Measurements from ENCODE around the gene TXNDC2. TPM values are rescaled to one million over a fixed set of nuclear protein-coding genes. Genes with fewer than 3 reads are reported as not detected.
A peak's percentile ranks its signal among the peaks of the same experiment; 100 is the strongest.

TXNDC2 gene
- total RNA-seq, 2 experiments from 2014 or later = 0.30 TPM; not detected in 1

GRCh38 chr18:9913151-9913525 lies 27.4 kb downstream of the TXNDC2 start:
- Mint-ChIP-seq H3K36me3 (ENCODE audit: low read depth) (no peaks in the 10 kb centered on the region), H3K4me1 (peaks cover 28% of the 10 kb centered on the region), H3K27ac (peak overlapping the region; percentile 87), H3K9me3 (no peaks in the 10 kb centered on the region), H3K27me3 (peaks cover 19% of the 10 kb centered on the region), H3K4me3 (peak overlapping the region; percentile 81)
- ChIA-PET POLR2A (interaction anchor here (0.6 to 2.6 kb wide), 22 partner anchors 8 to 829 kb away, joined by 3 to 15 read pairs (median 4); partner anchors contain the start of genes ANKRD12, NAPG and TWSG1), CTCF (interaction anchor here (1.0 to 1.2 kb wide), 5 partner anchors 10 to 612 kb away, joined by 3 to 8 read pairs (median 4); no protein-coding TSS in a partner anchor)
- no peak for DNase-seq

DNA sequence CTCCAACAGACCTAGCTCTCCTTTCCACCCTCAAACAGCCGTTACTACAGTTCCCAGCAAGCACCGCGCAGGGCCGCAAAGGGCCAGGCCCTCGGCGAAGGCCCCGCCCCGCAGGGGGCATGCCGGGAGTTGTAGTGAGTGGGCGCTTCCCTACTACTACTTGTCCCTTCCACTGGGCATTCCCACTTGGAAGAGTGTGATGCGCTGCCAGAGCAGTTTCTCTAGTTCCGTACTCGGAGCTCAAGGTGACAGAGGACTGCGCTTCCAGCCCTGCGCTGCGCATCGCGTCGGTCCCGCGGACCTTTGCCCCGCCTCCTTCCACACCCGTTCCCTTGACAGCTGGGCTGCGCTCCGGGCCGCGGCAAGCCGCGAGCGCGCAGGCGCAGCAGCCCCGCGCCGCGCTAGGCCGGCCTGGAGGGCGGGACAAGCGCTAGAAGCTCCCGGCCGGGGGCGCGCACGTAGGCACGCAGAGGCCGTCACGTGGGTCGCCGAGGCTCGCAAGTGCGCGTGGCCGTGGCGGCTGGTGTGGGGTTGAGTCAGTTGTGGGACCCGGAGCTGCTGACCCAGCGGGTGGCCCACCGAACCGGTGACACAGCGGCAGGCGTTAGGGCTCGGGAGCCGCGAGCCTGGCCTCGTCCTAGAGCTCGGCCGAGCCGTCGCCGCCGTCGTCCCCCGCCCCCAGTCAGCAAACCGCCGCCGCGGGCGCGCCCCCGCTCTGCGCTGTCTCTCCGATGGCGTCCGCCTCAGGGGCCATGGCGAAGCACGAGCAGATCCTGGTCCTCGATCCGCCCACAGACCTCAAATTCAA lies 28.0 kb downstream of the TXNDC2 start, which contains the start of gene VAPA:
Gene VAPA, plus strand, starts transcription at position 491 of the 808 bp plus-strand sequence. Its CDS starts 241 bp downstream, at position 732.
- DNase-seq = peak; percentile 94
- peaks cover 16% of the 10 kb centered on the region for H3K27me3 Mint-ChIP-seq
- H3K27ac Mint-ChIP-seq = peak within 1 kb of the TSS; percentile 90
- peaks cover 28% of the 10 kb centered on the region for H3K4me1 Mint-ChIP-seq
- no peaks in the 10 kb centered on the region for H3K9me3 Mint-ChIP-seq
- peak within 1 kb of the TSS; percentile 81 for H3K4me3 Mint-ChIP-seq
- ChIA-PET CTCF (interaction anchor here (1.0 to 1.2 kb wide), 5 partner anchors 10 to 611 kb away, joined by 3 to 8 read pairs (median 4); no protein-coding TSS in a partner anchor), POLR2A (interaction anchor here (0.6 to 2.6 kb wide), 22 partner anchors 8 to 830 kb away, joined by 3 to 15 read pairs (median 4); partner anchors contain the start of genes ANKRD12, NAPG and TWSG1)
- H3K36me3 Mint-ChIP-seq (ENCODE audit: low read depth) = no peaks in the 10 kb centered on the region

DNA sequence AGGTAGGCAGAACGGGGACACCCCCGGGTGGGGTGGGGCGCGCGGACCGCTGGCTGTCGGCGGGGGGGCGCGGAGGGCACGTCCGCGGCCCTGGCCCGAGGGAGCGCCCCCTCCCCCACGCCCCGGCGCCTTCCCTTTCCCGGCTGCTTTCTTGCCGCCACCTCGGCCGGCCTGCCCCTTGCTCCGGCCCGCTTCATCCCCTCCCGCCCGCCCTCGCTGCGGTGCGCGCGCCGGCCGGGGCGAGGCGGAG lies 28.5 kb downstream of the TXNDC2 start:
- Mint-ChIP-seq H3K27ac (peak overlapping the region; percentile 87), H3K4me1 (peaks cover 28% of the 10 kb centered on the region), H3K4me3 (peak overlapping the region; percentile 81), H3K36me3 (ENCODE audit: low read depth) (no peaks in the 10 kb centered on the region), H3K27me3 (peaks cover 11% of the 10 kb centered on the region), H3K9me3 (no peaks in the 10 kb centered on the region)
- POLR2A ChIA-PET = interaction anchor here (1.0 to 2.6 kb wide), 11 partner anchors 12 to 831 kb away, joined by 3 to 15 read pairs (median 6); partner anchors contain the start of gene ANKRD12
- DNase-seq = no peak
- CTCF ChIA-PET = interaction anchor here (1.2 kb wide), 1 partner anchor 611 kb away, joined by 4 read pairs; no protein-coding TSS in a partner anchor

GRCh38 chr18:9914584-9915290 lies 29.0 kb downstream of the TXNDC2 start:
- Mint-ChIP-seq H3K36me3 (ENCODE audit: low read depth) (no peaks in the 10 kb centered on the region), H3K27me3 (peaks cover 6% of the 10 kb centered on the region), H3K27ac (peak overlapping the region; percentile 90), H3K9me3 (no peaks in the 10 kb centered on the region), H3K4me1 (peaks cover 28% of the 10 kb centered on the region), H3K4me3 (peak overlapping the region; percentile 79)
- ChIA-PET CTCF (interaction anchor here (0.8 to 1.7 kb wide), 4 partner anchors 9 to 299 kb away, joined by 3 to 5 read pairs (median 4); no protein-coding TSS in a partner anchor), POLR2A (interaction anchor here (0.8 to 2.6 kb wide), 25 partner anchors 9 to 1936 kb away, joined by 3 to 15 read pairs (median 4); partner anchors contain the start of genes ANKRD12 and TWSG1)
- peak; percentile 78 for DNase-seq

DNA sequence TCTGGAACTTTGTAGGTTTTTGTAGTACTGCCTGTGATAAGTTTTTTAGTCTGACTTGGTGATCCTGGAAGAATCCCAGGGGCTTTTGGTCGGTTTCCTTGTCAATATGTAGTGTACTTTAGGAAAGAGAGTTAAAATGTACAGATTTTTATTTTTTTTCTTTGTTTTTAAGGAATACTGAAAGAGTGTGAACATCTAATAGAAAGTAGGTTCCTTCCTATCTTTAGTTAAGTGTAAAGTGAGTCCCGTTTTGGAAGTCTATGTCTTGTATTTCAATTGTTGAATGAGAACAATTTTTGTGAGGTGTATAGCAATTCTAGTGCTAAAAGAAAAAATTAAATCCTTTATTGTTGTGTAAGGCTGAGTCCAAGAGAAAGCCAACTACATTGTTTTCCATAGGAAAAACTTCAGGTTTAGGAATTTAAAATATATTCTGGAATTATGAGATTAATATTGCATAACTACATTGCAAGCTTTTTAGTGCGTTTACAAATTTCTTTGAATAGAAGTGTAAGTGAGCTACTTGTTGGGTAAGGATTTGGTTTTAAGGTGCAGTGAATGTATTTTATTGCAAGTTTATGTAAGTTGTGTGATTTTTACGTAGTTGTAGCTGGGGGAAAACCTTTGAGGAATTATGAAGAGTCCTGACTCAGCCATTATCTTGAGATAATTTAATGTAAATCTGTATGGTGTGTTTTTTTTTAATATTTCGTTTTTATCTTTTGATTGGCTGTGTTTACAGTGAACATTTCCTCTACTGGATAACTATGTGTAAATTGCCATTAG lies 29.7 kb downstream of the TXNDC2 start:
- Mint-ChIP-seq H3K27ac (peak overlapping the region; percentile 90), H3K4me3 (peak overlapping the region; percentile 79), H3K4me1 (peaks cover 28% of the 10 kb centered on the region), H3K27me3 (peaks cover 1% of the 10 kb centered on the region), H3K36me3 (ENCODE audit: low read depth) (no peaks in the 10 kb centered on the region), H3K9me3 (no peaks in the 10 kb centered on the region)
- ChIA-PET POLR2A (interaction anchor here (0.8 to 2.6 kb wide), 21 partner anchors 8 to 1935 kb away, joined by 3 to 15 read pairs (median 4); partner anchors contain the start of gene TWSG1), CTCF (interaction anchor here (0.8 to 1.7 kb wide), 4 partner anchors 9 to 300 kb away, joined by 3 to 5 read pairs (median 4); no protein-coding TSS in a partner anchor)
- DNase-seq = no peak

DNA sequence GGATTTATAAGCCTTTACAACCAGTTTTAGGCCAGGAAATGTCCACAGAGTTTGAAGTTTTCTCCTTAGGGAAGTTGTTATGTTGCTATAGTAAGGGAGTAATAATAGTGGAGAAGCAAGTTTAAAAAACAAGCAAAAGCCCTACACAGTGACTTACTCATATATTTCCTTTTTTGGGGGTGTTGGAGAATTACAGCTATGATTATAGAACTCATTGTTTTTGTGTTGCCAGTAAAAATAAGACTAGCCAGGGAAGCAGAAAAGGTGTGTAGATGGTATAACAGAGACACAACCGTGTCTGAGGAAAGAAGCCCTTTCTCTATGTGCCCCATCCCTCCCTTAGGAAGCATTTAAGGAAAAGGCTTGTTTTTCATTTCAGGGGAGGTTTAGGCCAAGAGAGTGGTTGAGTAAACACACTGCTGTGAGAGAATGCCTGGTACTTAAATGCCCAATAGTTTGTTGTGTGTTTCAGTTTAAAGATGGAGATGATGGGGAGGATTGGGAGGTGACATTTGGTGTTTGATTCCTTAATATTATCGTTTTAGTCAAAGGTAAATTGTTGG lies 30.4 kb downstream of the TXNDC2 start:
- Mint-ChIP-seq H3K4me3 (peak overlapping the region; percentile 79), H3K27ac (peak overlapping the region; percentile 44), H3K4me1 (peaks cover 28% of the 10 kb centered on the region), H3K36me3 (ENCODE audit: low read depth) (no peaks in the 10 kb centered on the region), H3K9me3 (no peaks in the 10 kb centered on the region), H3K27me3 (no peaks in the 10 kb centered on the region)
- ChIA-PET POLR2A (interaction anchor here (1.0 to 1.7 kb wide), 5 partner anchors 9 to 806 kb away, joined by 3 to 6 read pairs (median 4); no protein-coding TSS in a partner anchor), CTCF (interaction anchor here (1.2 to 1.7 kb wide), 3 partner anchors 11 to 301 kb away, joined by 3 to 5 read pairs (median 5); no protein-coding TSS in a partner anchor)
- no peak for DNase-seq

DNA sequence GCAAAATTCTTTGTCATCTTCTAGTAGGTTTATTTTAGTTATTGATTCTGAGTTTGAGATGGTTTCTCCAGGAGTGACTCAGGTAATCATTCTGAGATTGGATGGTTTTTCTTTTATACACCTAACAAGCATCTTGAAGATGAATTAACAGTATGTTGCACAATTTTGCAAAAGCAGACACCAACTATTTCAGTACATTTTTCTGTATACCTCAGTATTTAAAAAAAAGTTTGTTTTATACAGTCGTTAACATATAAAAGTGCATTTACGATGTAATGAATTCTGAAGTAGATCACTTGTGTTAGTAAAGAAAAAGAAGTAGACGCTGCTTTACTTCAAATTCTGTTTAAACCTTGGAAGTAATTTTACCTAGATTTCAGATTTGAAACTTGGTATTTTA lies 31.0 kb downstream of the TXNDC2 start:
- no peaks in the 10 kb centered on the region for H3K27me3 Mint-ChIP-seq
- POLR2A ChIA-PET = no interaction called here
- no peak overlapping the region for H3K4me3 Mint-ChIP-seq
- no peaks in the 10 kb centered on the region for H3K9me3 Mint-ChIP-seq
- H3K36me3 Mint-ChIP-seq (ENCODE audit: low read depth) = no peaks in the 10 kb centered on the region
- H3K27ac Mint-ChIP-seq = no peak overlapping the region
- DNase-seq = no peak
- peaks cover 28% of the 10 kb centered on the region for H3K4me1 Mint-ChIP-seq
- CTCF ChIA-PET = no interaction called here

- ChIA-PET CTCF (no interaction called here), POLR2A (no interaction called here)
- Mint-ChIP-seq H3K4me3 (no peak overlapping the region), H3K27ac (no peak overlapping the region), H3K36me3 (ENCODE audit: low read depth) (no peaks in the 10 kb centered on the region), H3K4me1 (peaks cover 32% of the 10 kb centered on the region), H3K9me3 (no peaks in the 10 kb centered on the region), H3K27me3 (no peaks in the 10 kb centered on the region)
- DNase-seq = no peak
These were observed 32.4 kb downstream of the TXNDC2 start for GRCh38 chr18:9918016-9918680.

GRCh38 chr18:9919564-9920232 lies 33.9 kb downstream of the TXNDC2 start:
- Mint-ChIP-seq H3K27me3 (no peaks in the 10 kb centered on the region), H3K36me3 (ENCODE audit: low read depth) (no peaks in the 10 kb centered on the region), H3K9me3 (no peaks in the 10 kb centered on the region), H3K4me1 (peaks cover 41% of the 10 kb centered on the region), H3K4me3 (no peak overlapping the region), H3K27ac (no peak overlapping the region)
- DNase-seq = no peak
- ChIA-PET CTCF (no interaction called here), POLR2A (no interaction called here)

GRCh38 chr18:9922592-9923311 lies 37.0 kb downstream of the TXNDC2 start:
- DNase-seq = no peak
- Mint-ChIP-seq H3K4me1 (peaks cover 35% of the 10 kb centered on the region), H3K9me3 (no peaks in the 10 kb centered on the region), H3K36me3 (ENCODE audit: low read depth) (no peaks in the 10 kb centered on the region), H3K27ac (no peak overlapping the region), H3K27me3 (no peaks in the 10 kb centered on the region), H3K4me3 (no peak overlapping the region)
- ChIA-PET CTCF (interaction anchor here (0.6 to 1.5 kb wide), 3 partner anchors 9 to 247 kb away, joined by 3 to 5 read pairs (median 3); partner anchors contain the start of gene VAPA), POLR2A (interaction anchor here (0.8 to 1.3 kb wide), 3 partner anchors 8 to 9 kb away, joined by 3 to 6 read pairs (median 4); partner anchors contain the start of gene VAPA)
